ENCODE data around the gene GSG1. TPM values are rescaled to one million over a fixed set of nuclear protein-coding genes. Genes with fewer than 3 reads are reported as not detected.

The GSG1 gene
- total RNA-seq, 2 donors from 2014 or later: 0.31 TPM; not detected in 1

GRCh38 chr12:13044906-13045299 is 58.6 kb downstream of the GSG1 start:
- peaks cover 5% of the 10 kb centered on the region for H3K36me3 Mint-ChIP-seq (ENCODE audit: low read depth)
- Histone ChIP-seq H3K36me3 (ENCODE audit: control insufficient read depth, insufficient read depth, low read length) (no peaks in the 10 kb centered on the region), H3K27ac (ENCODE audit: low read depth, low read length) (no peak overlapping the region), H3K27me3 (ENCODE audit: control insufficient read depth, insufficient read depth, low read length, poor library complexity, severe bottlenecking) (peaks cover 16% of the 10 kb centered on the region), H3K9ac (ENCODE audit: extremely low read depth, low read length, poor library complexity, severe bottlenecking) (no peak overlapping the region), H3K4me1 (ENCODE audit: control insufficient read depth, insufficient read depth, low read length) (no peaks in the 10 kb centered on the region), H3K4me3 (ENCODE audit: low read length) (peak overlapping the region; percentile 77), H3K9me3 (ENCODE audit: control insufficient read depth, low read length) (peaks cover 17% of the 10 kb centered on the region)
- H3K9me3 Mint-ChIP-seq: peaks cover 8% of the 10 kb centered on the region
- H3K27me3 Mint-ChIP-seq (ENCODE audit: insufficient read depth): peaks cover 37% of the 10 kb centered on the region
- TF ChIP-seq, protein P1, sequence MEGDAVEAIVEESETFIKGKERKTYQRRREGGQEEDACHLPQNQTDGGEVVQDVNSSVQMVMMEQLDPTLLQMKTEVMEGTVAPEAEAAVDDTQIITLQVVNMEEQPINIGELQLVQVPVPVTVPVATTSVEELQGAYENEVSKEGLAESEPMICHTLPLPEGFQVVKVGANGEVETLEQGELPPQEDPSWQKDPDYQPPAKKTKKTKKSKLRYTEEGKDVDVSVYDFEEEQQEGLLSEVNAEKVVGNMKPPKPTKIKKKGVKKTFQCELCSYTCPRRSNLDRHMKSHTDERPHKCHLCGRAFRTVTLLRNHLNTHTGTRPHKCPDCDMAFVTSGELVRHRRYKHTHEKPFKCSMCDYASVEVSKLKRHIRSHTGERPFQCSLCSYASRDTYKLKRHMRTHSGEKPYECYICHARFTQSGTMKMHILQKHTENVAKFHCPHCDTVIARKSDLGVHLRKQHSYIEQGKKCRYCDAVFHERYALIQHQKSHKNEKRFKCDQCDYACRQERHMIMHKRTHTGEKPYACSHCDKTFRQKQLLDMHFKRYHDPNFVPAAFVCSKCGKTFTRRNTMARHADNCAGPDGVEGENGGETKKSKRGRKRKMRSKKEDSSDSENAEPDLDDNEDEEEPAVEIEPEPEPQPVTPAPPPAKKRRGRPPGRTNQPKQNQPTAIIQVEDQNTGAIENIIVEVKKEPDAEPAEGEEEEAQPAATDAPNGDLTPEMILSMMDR (conservative IDR thresholded peaks at IDR 0.05): no peak
- peak overlapping the region; percentile 67 for H3K4me3 Mint-ChIP-seq
- peaks cover 19% of the 10 kb centered on the region for H3K4me1 Mint-ChIP-seq
- 14 to 22% methylated on average over 3 to 5 of the region's 5 CpGs for WGBS, 2 experiments (ENCODE audit: insufficient coverage in 1 of 2, insufficient read length in 1 of 2)
- DNase-seq: no peak
- H3K27ac Mint-ChIP-seq: no peak overlapping the region

- H3K36me3 ChIP-seq (ENCODE audit: control insufficient read depth, insufficient read depth, low read length): no peaks in the 10 kb centered on the region
- peaks cover 5% of the 10 kb centered on the region for H3K36me3 Mint-ChIP-seq (ENCODE audit: low read depth)
- H3K4me3 Mint-ChIP-seq: peak within 1 kb of the TSS; percentile 67
- H3K4me1 Mint-ChIP-seq: peaks cover 15% of the 10 kb centered on the region
- TF ChIP-seq, protein P1 (conservative IDR thresholded peaks at IDR 0.05): peak; percentile 78
- H3K9me3 Mint-ChIP-seq: peaks cover 8% of the 10 kb centered on the region
- peaks cover 11% of the 10 kb centered on the region for H3K9me3 ChIP-seq (ENCODE audit: control insufficient read depth, low read length)
- H3K27me3 Mint-ChIP-seq (ENCODE audit: insufficient read depth): peaks cover 37% of the 10 kb centered on the region
- H3K27me3 ChIP-seq (ENCODE audit: control insufficient read depth, insufficient read depth, low read length, poor library complexity, severe bottlenecking): peaks cover 16% of the 10 kb centered on the region
- DNase-seq: peak; percentile 95
- no peaks in the 10 kb centered on the region for H3K4me1 ChIP-seq (ENCODE audit: control insufficient read depth, insufficient read depth, low read length)
- H3K27ac Mint-ChIP-seq: no peak within 1 kb of the TSS
- WGBS, 2 experiments (ENCODE audit: insufficient coverage in 1 of 2, insufficient read length in 1 of 2): 6 to 11% methylated on average over 27 to 74 of the region's 74 CpGs
- peak within 1 kb of the TSS; percentile 50 for H3K9ac ChIP-seq (ENCODE audit: extremely low read depth, low read length, poor library complexity, severe bottlenecking)
- peak within 1 kb of the TSS; percentile 77 for H3K4me3 ChIP-seq (ENCODE audit: low read length)
- no peak within 1 kb of the TSS for H3K27ac ChIP-seq (ENCODE audit: low read depth, low read length)
Measured at GRCh38 chr12:13044002-13044905, 59.2 kb downstream of the GSG1 start, which contains the start of gene FAM234B. TSS of gene FAM234B (plus strand) at chr12:13044381. CDS start at chr12:13044404, 23 bp downstream.

GRCh38 chr12:13042666-13043230 is 60.7 kb downstream of the GSG1 start:
- H3K4me1 ChIP-seq (ENCODE audit: control insufficient read depth, insufficient read depth, low read length): no peaks in the 10 kb centered on the region
- Mint-ChIP-seq H3K36me3 (ENCODE audit: low read depth) (no peaks in the 10 kb centered on the region), H3K9me3 (no peaks in the 10 kb centered on the region), H3K27ac (no peak overlapping the region), H3K4me3 (no peak overlapping the region), H3K4me1 (peaks cover 15% of the 10 kb centered on the region), H3K27me3 (ENCODE audit: insufficient read depth) (peaks cover 37% of the 10 kb centered on the region)
- no peaks in the 10 kb centered on the region for H3K9me3 ChIP-seq (ENCODE audit: control insufficient read depth, low read length)
- no peak overlapping the region for H3K4me3 ChIP-seq (ENCODE audit: low read length)
- DNase-seq: no peak
- H3K36me3 ChIP-seq (ENCODE audit: control insufficient read depth, insufficient read depth, low read length): no peaks in the 10 kb centered on the region
- H3K27me3 ChIP-seq (ENCODE audit: control insufficient read depth, insufficient read depth, low read length, poor library complexity, severe bottlenecking): peaks cover 16% of the 10 kb centered on the region
- WGBS, 2 experiments (ENCODE audit: insufficient coverage in 1 of 2, insufficient read length in 1 of 2): 69 to 80% methylated on average over 3 of the region's 4 CpGs
- no peak overlapping the region for H3K27ac ChIP-seq (ENCODE audit: low read depth, low read length)
- no peak overlapping the region for H3K9ac ChIP-seq (ENCODE audit: extremely low read depth, low read length, poor library complexity, severe bottlenecking)
- TF ChIP-seq, protein P1 (conservative IDR thresholded peaks at IDR 0.05): no peak

All from endodermal cell (in vitro differentiated cells).